Stimulated activated CD4-positive, alpha-beta T cell treated with anti-CD3 and anti-CD28 coated beads, Interleukin-12 subunit alpha, Interleukin-12 subunit beta, amount 100 ng/mL, for 24 hours (primary cell): Measurements from ENCODE around the gene RAI14.

Source experiments
- DNase-seq, 2 experiments: peaks; one replicate each; pipeline ENCODE4 v3.0.0-alpha.2; 2020; ENCODE audit warnings: low read depth in 2 of 2

RAI14 gene

GRCh38 chr5:34656001-34656699, at the start of gene RAI14:
Gene RAI14 (plus strand): TSS chr5:34656328. CDS start chr5:34686920, 30,592 bp downstream.
- DNase-seq = peak in 1 of 2 experiments; percentile 20

- no peak for DNase-seq
Observed at GRCh38 chr5:34608368-34608767, 47.8 kb upstream of the RAI14 start.

GRCh38 chr5:34608859-34609648, 47.1 kb upstream of the RAI14 start:
- no peak for DNase-seq

GRCh38 chr5:34609951-34610441, 46.1 kb upstream of the RAI14 start:
- no peak for DNase-seq

GRCh38 chr5:34610546-34610945, 45.6 kb upstream of the RAI14 start:
- DNase-seq = no peak

GRCh38 chr5:34611464-34612415, 44.4 kb upstream of the RAI14 start:
- no peak for DNase-seq

- DNase-seq = no peak
Observed at GRCh38 chr5:34616651-34617050, 39.5 kb upstream of the RAI14 start.

- no peak for DNase-seq
Observed at GRCh38 chr5:34618371-34619065, 37.6 kb upstream of the RAI14 start.

- DNase-seq = no peak
Observed at GRCh38 chr5:34620185-34620584, 35.9 kb upstream of the RAI14 start.

GRCh38 chr5:34621277-34622097, 34.6 kb upstream of the RAI14 start:
- DNase-seq = no peak

GRCh38 chr5:34622098-34622400, 34.1 kb upstream of the RAI14 start:
- no peak for DNase-seq

GRCh38 chr5:34624691-34625090, 31.4 kb upstream of the RAI14 start:
- DNase-seq = no peak

GRCh38 chr5:34625246-34625645, 30.9 kb upstream of the RAI14 start:
- DNase-seq = no peak

GRCh38 chr5:34626036-34626435, 30.1 kb upstream of the RAI14 start:
- DNase-seq = no peak

GRCh38 chr5:34626751-34627150, 29.4 kb upstream of the RAI14 start:
- DNase-seq = no peak

- DNase-seq = no peak
Observed at GRCh38 chr5:34627794-34628193, 28.3 kb upstream of the RAI14 start.

GRCh38 chr5:34628373-34628772, 27.8 kb upstream of the RAI14 start:
- no peak for DNase-seq

GRCh38 chr5:34630596-34630995, 25.5 kb upstream of the RAI14 start:
- no peak for DNase-seq

- no peak for DNase-seq
Observed at GRCh38 chr5:34632807-34633422, 23.2 kb upstream of the RAI14 start.
